A549 (cell line): ENCODE data around the gene GSTM3.

Source experiments
- CTCF ChIP-seq: fragments of >200 bp; sonication (Bioruptor Twin); formaldehyde crosslinking; IDR thresholded peaks from 3 replicates; pipeline ENCODE4 v1.5.1; 2016
- MAZ ChIP-seq: fragments of 150-350 bp; IDR thresholded peaks from 2 replicates; pipeline ENCODE4 v1.6.1; 2014; ENCODE audit warnings: antibody characterized with exemption, low read depth, low read length, borderline replicate concordance
- RARB ChIP-seq: fragments of 250-450 bp; sonication (Bioruptor Pico); IDR thresholded peaks from 2 replicates; pipeline ENCODE4 v1.8.0; 2021; ENCODE audit warnings: mild to moderate bottlenecking, moderate library complexity
- RFX5 ChIP-seq: fragments of 450-650 bp; IDR thresholded peaks from 2 replicates; pipeline ENCODE4 v1.7.1; 2014; ENCODE audit warnings: antibody characterized with exemption, mild to moderate bottlenecking, moderate library complexity
- TF ChIP-seq, protein P1 (sequence below): fragments of 150-350 bp; IDR thresholded peaks from 2 replicates; pipeline ENCODE4 v1.6.1; 2014; ENCODE audit warnings: low read depth, mild to moderate bottlenecking, low read length

DNA sequence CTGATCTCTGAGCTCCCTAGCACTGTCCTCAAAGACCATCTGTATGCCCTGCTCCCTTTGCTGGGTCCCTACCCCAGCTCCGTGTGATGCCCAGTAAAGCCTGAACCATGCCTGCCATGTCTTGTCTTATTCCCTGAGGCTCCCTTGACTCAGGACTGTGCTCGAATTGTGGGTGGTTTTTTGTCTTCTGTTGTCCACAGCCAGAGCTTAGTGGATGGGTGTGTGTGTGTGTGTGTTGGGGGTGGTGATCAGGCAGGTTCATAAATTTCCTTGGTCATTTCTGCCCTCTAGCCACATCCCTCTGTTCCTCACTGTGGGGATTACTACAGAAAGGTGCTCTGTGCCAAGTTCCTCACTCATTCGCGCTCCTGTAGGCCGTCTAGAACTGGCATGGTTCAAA lies 23.1 kb downstream of the GSTM3 start:
- no peak for TF ChIP-seq RARB (CRISPR knock-in tag)
- no peak for TF ChIP-seq CTCF
- no peak for TF ChIP-seq RFX5
- TF ChIP-seq, protein P1, sequence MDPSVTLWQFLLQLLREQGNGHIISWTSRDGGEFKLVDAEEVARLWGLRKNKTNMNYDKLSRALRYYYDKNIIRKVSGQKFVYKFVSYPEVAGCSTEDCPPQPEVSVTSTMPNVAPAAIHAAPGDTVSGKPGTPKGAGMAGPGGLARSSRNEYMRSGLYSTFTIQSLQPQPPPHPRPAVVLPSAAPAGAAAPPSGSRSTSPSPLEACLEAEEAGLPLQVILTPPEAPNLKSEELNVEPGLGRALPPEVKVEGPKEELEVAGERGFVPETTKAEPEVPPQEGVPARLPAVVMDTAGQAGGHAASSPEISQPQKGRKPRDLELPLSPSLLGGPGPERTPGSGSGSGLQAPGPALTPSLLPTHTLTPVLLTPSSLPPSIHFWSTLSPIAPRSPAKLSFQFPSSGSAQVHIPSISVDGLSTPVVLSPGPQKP, result no peak
- TF ChIP-seq MAZ, result no peak
